Adrenal gland (tissue), 12 donors: ENCODE results near the gene APRT. TPM values are rescaled to one million over a fixed set of nuclear protein-coding genes. Genes with fewer than 3 reads are reported as not detected.

Experiments
- DNase-seq, 7 donors: peaks; one replicate each; pipeline ENCODE4 v3.0.0-alpha.2; 2019 to 2020
- H3K27ac ChIP-seq, 5 donors: fragments of 200-600 bp; sonication (generic) in 4 of 5; 1 replicate in 3 of 5; 2 replicates in 2 of 5; pipeline versions ENCODE4 v1.5.1 to v1.8.0; 2016 to 2020; ENCODE audit warnings: mild to moderate bottlenecking in 1 of 5
- H3K27me3 ChIP-seq: fragments of 200-600 bp; 2 replicates; pipeline ENCODE4 v1.8.0; 2021
- H3K36me3 ChIP-seq, 2 donors: fragments of 200-600 bp; replicated peaks in 1 of 2; 1 replicate in 1 of 2; 2 replicates in 1 of 2; pipeline versions ENCODE4 v1.5.1 to v1.8.0; 2018 to 2022
- H3K4me1 ChIP-seq, 2 donors: fragments of 200-600 bp; replicated peaks in 1 of 2; 1 replicate in 1 of 2; 2 replicates in 1 of 2; pipeline versions ENCODE4 v1.5.1 to v1.8.0; 2018 to 2021
- H3K4me3 ChIP-seq, 4 donors: fragments of 200-600 bp; sonication (generic) in 3 of 4; one replicate each; pipeline ENCODE4 v1.5.1; 2016 to 2018
- H3K9me3 ChIP-seq, 3 donors: fragments of 200-600 bp; sonication (generic) in 1 of 3; replicated peaks in 1 of 3; 1 replicate in 2 of 3; 2 replicates in 1 of 3; pipeline versions ENCODE4 v1.5.1 to v1.8.0; 2016 to 2021
- POLR2A ChIP-seq, 2 donors: fragments of 450-650 bp; IDR thresholded peaks; one replicate each; pipeline ENCODE4 v1.6.1; 2017; ENCODE audit warnings: antibody characterized with exemption in 2 of 2, mild to moderate bottlenecking in 2 of 2, moderate library complexity in 1 of 2
- WGBS, 4 donors: extraction: QIAGEN DNeasy Blood & Tissue Kit in 2 of 4; methylation state at CpG; one replicate each; pipeline versions ENCODE4 v1.1.5 to v1.1.7; 2013 to 2017; 5-methylcytosine and 5-hydroxymethylcytosine counted together
- intact Hi-C, 2 donors: fragments of 100-400 bp; cut with DNase I; formaldehyde crosslinking; loops; one replicate each; pipeline versions ENCODE4 v1.14.1 to v1.15.0; 2022 to 2023
- polyA plus RNA-seq, 3 donors: library from polyadenylated mRNA; stranded (reverse); fragments of 200-250 nt in 2 of 3; fragments of 350-450 nt in 1 of 3; fragmentation: Illumina TruSeq in 1 of 3; extraction: RNeasy Lipid Tissue Mini Kit (QIAGEN cat#74804) in 1 of 3; gene quantifications; one replicate each; pipeline ENCODE4 v1.2.3, GENCODE V29; 2013 to 2014
- total RNA-seq, 9 donors: library from RNA; depleted of rRNA in 4 of 9; stranded (reverse); fragments of >200 nt in 4 of 9; fragments of 120-200 nt in 1 of 9; fragmentation: NEBNext Ultra II Directional in 1 of 9; extraction: Animal tissue kit (Norgen Biotek cat#: 25700) in 1 of 9; gene quantifications; one replicate each; pipeline versions ENCODE4 v1.1.0 to v1.2.4, GENCODE V29; 2013 to 2023
- TF ChIP-seq, protein P1 (sequence below), 6 experiments: fragments of 450-650 bp in 4 of 6; fragments of 200-600 bp in 2 of 6; sonication (generic) in 1 of 6; IDR thresholded peaks; 1 replicate in 5 of 6; 2 replicates in 1 of 6; pipeline versions ENCODE4 v1.5.1 to v1.8.0; 2016 to 2021; ENCODE audit warnings: antibody characterized with exemption in 6 of 6, mild to moderate bottlenecking in 2 of 6, moderate library complexity in 1 of 6
- donor health status: healthy with polysubstance abuse.
- donor health status: Bipolar disorder and iron deficiency.
- donor health status: DM: yes; HTN: yes; CAD: no.
- donor health status: DM: no; HTN: no; CAD: no.
- donor health status: DM: no; HTN: no; CAD: no.
- donor health status: DM: yes; HTN: yes; CAD: no.

The APRT gene
- total and polyA plus RNA-seq, 12 donors: 116 to 297 (median 181) TPM

DNA sequence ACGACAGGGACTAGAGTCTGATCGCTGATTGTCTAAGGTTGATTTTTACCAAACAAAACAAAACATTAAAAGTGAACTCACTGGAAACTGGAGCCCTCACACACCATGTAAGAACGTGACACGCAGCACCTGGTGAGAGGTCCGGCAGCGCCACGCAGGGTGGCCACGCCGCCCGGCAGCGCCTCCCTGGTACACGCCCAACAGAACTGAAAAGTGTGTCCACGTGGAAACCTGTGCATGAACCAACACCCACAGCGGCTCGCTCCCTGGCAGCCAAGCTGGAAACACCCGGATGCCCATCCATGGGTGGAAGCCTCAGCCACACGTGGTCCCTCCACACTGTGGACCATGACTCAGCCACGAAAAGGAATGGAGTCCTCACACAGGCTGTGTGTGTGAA, 35.9 kb upstream of the APRT start:
- H3K9me3 ChIP-seq: no peaks in the 10 kb centered on the region
- no peak overlapping the region for H3K4me3 ChIP-seq
- no peak overlapping the region for H3K27ac ChIP-seq
- TF ChIP-seq, protein P1, sequence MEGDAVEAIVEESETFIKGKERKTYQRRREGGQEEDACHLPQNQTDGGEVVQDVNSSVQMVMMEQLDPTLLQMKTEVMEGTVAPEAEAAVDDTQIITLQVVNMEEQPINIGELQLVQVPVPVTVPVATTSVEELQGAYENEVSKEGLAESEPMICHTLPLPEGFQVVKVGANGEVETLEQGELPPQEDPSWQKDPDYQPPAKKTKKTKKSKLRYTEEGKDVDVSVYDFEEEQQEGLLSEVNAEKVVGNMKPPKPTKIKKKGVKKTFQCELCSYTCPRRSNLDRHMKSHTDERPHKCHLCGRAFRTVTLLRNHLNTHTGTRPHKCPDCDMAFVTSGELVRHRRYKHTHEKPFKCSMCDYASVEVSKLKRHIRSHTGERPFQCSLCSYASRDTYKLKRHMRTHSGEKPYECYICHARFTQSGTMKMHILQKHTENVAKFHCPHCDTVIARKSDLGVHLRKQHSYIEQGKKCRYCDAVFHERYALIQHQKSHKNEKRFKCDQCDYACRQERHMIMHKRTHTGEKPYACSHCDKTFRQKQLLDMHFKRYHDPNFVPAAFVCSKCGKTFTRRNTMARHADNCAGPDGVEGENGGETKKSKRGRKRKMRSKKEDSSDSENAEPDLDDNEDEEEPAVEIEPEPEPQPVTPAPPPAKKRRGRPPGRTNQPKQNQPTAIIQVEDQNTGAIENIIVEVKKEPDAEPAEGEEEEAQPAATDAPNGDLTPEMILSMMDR (IDR thresholded peaks at IDR 0.05): no peak
- no peak for TF ChIP-seq POLR2A (IDR thresholded peaks at IDR 0.05)
- DNase-seq: no peak
- no peaks in the 10 kb centered on the region for H3K4me1 ChIP-seq
- intact Hi-C loops: no loop called here
- 93 to 96% (median 95%) methylated on average over 11 to 18 of the region's 18 CpGs for WGBS, 4 donors
- no peaks in the 10 kb centered on the region for H3K27me3 ChIP-seq
- peaks cover 0 to 3% of the 10 kb centered on the region in 2 donors for H3K36me3 ChIP-seq

DNA sequence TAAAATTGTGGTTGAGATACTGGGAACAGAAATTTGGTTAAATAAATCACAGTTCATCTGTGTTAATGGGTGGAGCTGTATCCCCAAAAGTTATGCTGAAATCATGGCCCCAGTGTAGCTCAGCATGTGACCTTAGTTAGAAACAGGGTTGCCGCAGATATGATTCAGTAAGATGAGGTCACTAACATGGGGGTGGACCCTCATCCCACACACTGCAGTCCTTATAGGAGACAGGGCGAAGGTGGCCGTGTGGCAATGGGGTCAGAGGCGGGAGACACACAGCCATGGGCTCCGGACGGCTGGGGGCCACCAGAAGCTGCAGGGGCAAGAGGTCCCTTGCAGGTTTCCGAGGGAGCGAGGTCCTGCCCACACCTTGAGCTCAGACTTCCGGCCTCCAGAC, 34.4 kb upstream of the APRT start:
- H3K9me3 ChIP-seq: no peaks in the 10 kb centered on the region
- no peak for TF ChIP-seq POLR2A (IDR thresholded peaks at IDR 0.05)
- TF ChIP-seq, protein P1 (IDR thresholded peaks at IDR 0.05): no peak
- no peaks in the 10 kb centered on the region for H3K4me1 ChIP-seq
- no peak overlapping the region for H3K4me3 ChIP-seq
- peaks cover 0 to 3% of the 10 kb centered on the region in 2 donors for H3K36me3 ChIP-seq
- WGBS, 4 donors: 87 to 94% (median 89%) methylated on average over 9 of the region's 9 CpGs
- no peak overlapping the region for H3K27ac ChIP-seq
- no peaks in the 10 kb centered on the region for H3K27me3 ChIP-seq
- intact Hi-C loops: no loop called here
- DNase-seq: no peak

DNA sequence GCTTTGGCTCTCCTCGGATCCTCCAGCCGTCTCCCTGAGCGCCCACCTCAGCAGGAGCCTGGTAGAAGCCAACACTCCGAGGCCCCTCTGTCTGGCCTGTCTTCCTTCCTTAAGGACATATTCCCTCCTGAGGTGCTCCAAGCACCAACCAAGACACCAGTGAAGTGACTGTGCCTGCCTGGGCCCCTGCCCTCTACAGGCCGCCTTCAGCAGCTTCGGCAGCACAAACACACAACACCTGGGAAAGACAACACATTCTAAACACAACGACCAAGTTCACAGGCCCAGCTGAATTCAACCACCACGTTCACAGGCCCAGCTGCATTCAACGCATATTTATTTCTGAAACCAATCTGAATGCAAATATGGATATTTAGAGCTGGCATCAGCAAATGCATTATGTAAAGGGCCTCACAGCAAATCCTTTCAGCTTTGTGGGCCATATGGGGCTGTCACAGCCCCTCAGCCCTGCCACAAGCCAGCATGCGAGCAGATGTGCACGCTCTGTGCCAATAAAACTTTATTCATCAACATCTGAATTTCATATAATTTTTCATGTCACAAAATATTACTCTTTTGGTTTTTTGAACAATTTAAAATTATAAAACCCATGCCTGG, 32.8 kb upstream of the APRT start:
- intact Hi-C loops: no loop called here
- H3K36me3 ChIP-seq: peaks cover 0 to 14% of the 10 kb centered on the region in 2 donors

DNA sequence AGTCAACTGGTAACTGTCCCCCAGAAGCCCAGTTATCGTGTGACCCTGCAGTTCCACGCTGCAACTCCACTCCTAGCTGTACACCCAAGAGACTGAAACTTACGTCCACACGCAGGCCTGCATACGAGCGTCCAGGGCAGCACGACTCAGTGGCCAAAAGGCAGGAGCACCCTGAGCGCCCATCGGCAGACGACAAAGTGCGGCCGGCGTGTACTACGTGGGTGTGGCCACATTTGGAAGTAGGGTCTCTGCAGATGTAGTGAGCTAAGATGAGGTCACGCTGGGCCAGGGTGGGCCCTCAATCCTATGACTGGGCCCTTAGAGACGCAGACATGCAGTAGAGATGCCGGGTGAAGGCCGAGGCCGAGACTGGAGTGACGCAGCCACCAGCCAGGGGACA, 31.5 kb upstream of the APRT start:
- peaks cover 0 to 21% of the 10 kb centered on the region in 2 donors for H3K36me3 ChIP-seq
- no peaks in the 10 kb centered on the region for H3K9me3 ChIP-seq
- no peaks in the 10 kb centered on the region for H3K27me3 ChIP-seq
- no peak overlapping the region for H3K4me3 ChIP-seq
- TF ChIP-seq POLR2A (IDR thresholded peaks at IDR 0.05): no peak
- TF ChIP-seq, protein P1 (IDR thresholded peaks at IDR 0.05): no peak
- no peaks in the 10 kb centered on the region for H3K4me1 ChIP-seq
- no peak for DNase-seq
- 92 to 96% (median 94%) methylated on average over 20 of the region's 20 CpGs for WGBS, 4 donors
- H3K27ac ChIP-seq: no peak overlapping the region
- intact Hi-C loops: no loop called here

More for the DNA sequence above, 32.8 kb upstream of the APRT start:
- Histone ChIP-seq H3K27ac (no peak overlapping the region), H3K27me3 (no peaks in the 10 kb centered on the region), H3K9me3 (no peaks in the 10 kb centered on the region), H3K4me1 (no peaks in the 10 kb centered on the region), H3K4me3 (no peak overlapping the region)
- no peak for DNase-seq
- TF ChIP-seq, protein P1 (IDR thresholded peaks at IDR 0.05): no peak
- no peak for TF ChIP-seq POLR2A (IDR thresholded peaks at IDR 0.05)
- 84 to 90% (median 88%) methylated on average over 10 to 11 of the region's 11 CpGs for WGBS, 4 donors
